HG02852 (cell line): ENCODE data around the gene CHRNB2.

Source experiments
- ATAC-seq: cut with Tn5 transposase; IDR thresholded peaks from one replicate; pipeline ENCODE4 v1.9.1; 2021; ENCODE audit warnings: mild to moderate bottlenecking, moderate library complexity; ENCODE audit not compliant: unreplicated experiment

CHRNB2 gene

GRCh38 chr1:154552036-154552435, 15.5 kb upstream of the CHRNB2 start:
- ATAC-seq, result no peak

DNA sequence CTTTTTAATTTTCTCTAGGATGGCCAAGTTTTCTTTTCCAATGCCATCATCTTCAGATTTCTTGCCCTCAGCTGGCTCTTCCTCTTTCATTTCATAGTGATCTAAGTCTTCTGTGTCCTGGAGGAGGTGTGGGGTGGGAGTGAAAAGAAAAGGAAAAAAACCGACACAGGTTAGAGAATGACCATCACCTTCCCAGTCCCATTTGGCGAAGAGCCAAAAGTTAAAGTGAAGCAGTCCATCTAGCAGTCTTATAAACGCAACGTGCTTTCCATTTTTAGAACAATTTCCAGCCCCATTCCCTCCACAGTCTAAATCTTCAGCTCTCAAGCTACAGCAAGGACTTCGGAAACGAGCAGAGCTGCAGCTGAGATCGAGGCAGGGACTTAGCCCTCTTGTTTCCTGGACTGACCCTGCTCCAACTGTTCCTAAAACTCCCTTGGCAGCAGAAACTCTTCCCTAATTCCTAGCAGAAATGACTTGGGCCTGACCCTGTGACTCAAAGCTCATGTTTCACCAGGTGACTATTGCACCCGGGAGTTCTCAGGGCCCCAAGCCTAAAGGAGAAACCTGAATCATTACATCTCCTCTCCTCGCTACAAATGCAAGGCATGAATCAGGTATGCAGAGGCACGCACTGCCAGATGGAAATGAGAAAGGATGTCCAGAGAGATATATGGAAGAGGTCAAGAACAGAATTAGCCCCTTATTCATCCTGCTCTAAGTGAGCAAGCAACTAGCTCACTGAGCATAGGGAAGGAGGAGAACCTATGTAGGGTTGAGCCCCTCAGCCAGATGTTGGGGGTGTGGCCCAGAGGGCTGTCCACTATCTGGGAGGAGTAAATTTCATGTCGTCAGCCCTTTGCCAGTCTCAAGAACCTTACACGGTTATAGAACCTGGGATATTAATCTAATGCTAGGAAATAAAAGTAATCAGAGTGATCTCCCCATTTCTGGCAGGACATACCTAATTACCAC, 14.2 kb upstream of the CHRNB2 start:
- ATAC-seq, result no peak

DNA sequence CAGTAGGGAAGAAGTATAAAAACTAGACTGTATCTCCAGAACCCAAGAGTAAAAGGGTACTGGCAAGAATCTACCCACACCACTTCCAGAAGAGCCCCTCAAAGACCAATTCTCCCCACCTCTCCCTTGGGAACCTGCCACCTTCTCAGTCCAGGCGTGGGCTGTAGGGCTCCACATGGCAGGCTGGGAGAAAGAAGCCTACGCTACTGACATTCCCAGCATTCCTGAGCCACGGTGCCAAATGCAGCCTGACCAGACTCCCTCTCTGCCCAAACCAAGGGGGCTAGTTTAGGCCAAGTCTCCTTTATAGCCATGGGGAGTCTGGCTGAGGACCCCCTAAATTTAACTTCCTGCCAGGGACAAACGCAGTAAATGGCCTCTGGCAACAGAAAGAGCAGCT, 11.2 kb upstream of the CHRNB2 start:
- ATAC-seq, result no peak

DNA sequence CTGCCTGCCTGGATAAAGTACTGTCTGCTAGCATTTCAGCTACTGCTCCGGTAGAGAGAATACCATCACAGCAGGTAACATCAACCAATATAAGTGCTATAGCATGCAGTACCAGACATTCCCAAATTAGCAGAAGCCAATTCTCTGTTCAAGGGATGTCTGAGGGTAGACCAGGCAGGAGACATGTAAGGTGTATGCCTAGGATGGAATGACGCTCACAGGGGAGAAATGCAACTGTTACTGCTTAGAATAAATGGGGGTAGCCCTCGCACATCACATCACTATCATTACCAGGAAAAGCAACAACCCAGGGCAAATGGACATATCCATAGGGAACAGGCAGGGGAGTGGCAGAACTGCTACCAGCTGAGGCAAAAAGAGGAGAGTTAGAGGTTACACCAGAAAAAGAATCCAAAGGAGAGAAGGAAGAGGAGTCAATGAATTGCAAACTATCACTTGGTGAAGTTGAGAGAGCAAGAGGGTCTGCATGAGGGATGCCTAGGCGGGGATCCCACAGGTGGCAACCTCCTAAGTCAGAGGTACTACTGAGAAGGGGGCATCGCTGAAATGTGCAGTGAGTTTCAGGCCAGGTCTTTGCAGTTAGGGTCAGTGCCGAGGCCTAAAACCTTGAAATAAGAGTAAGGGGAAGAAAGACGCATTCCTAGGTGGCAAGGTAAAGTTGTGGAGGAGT, 10.2 kb upstream of the CHRNB2 start:
- no peak for ATAC-seq

GRCh38 chr1:154557939-154558719, 9.4 kb upstream of the CHRNB2 start, which contains the start of gene UBE2Q1:
Gene UBE2Q1, minus strand, starts transcription at chr1:154558662. Its CDS starts 109 bp downstream, at chr1:154558553.
- peak; percentile 8 for ATAC-seq

DNA sequence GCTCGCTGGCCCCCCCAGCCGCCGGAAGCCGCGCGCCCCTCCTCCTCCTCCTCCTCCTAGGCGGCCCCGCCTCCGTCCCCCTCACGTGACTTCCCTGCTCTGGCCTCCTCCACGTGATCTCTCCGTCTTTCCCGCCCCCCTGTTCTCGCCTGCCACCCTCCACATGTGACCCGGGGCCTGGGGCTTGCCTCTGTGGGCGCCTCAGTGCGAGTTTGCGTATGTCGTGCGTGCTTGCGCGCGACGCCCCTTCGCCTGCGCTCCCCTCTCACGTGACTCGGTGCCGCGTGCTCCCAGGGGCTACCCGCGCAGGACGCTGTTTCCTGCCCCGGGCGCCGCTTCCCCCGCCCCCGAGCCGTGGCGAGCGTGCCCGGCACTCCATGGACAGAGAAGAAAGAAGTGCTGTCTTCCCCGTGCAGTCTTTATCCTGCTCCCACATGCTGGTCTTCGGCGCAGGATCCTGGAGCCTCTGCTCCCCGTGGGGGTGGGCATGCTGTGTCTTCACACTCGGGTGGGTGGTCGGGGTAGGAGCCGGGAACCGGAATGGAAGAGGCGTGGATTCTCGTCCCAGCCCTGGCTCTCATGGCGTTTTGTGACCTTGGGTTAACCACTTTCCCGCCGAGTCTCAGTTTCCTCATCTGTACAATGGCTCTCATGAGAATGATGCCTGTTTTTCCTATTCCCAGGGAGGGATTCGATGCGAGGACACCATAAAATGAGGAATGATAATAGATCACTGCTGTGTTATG, 8.7 kb upstream of the CHRNB2 start:
- ATAC-seq, result peak; percentile 91

DNA sequence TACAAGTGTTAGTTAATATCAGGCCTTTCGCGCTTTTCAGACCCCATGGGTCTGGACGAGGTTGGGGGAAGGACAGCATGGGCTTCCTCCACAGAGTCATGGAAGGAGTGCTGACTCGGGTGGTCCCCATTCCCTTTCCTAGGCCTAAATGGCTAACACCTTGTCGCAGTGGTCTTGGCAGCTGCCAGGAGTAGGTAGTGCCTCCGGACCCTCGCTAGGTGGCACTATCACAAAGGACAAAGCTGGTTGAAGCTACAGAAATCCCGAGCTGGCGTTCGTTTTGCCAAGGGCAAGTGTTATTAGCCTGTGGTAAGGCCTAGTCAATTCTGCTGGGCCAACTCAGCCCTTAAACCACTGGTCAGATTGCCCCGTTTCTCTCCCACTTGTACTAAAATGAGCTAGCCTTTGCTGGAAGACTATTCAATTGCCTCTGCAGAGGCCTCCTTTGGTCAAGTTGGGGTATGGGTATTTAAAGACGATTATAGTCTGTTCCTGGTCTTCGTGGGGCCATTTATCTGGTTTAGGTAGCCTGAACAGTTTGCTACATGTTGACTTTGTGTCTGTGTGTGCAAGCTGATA, 8.0 kb upstream of the CHRNB2 start:
- ATAC-seq, result no peak

GRCh38 chr1:154565876-154566275, 1.7 kb upstream of the CHRNB2 start:
- no peak for ATAC-seq

DNA sequence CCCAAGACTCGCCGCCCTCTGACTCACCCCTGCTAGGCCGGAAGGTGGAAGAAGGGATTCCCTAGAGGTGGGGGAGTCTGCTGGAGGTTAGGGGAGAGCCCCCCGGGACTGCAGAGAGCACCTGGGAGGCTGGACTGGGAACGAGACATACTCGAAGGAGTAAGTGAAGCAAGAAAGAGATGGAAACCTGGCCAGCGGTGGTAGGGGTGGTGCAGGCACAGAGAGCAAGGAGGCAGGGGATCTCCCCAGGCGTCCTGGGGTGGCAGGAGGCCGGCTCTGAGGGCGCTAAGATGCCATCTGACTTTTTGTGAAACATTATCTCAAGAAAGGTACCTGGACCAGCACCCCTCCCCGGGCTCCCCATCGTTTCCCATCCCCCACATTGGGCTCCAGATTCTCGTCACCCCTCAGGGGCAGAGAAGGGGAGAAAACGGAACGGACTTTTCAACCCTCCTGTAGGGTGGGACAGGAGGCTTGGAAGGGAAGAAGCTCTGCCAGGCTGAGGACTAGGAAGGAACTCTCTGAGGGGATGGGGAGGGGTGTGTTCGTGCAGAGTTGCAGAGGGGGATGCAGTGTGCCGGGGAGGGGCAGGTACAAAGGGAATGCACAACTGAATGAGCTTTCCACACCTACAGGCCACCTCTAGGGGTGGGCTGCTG, 708 bp downstream of the CHRNB2 start:
- ATAC-seq, result no peak

- ATAC-seq, result no peak
These were observed 3.8 kb downstream of the CHRNB2 start for GRCh38 chr1:154571244-154571963.

DNA sequence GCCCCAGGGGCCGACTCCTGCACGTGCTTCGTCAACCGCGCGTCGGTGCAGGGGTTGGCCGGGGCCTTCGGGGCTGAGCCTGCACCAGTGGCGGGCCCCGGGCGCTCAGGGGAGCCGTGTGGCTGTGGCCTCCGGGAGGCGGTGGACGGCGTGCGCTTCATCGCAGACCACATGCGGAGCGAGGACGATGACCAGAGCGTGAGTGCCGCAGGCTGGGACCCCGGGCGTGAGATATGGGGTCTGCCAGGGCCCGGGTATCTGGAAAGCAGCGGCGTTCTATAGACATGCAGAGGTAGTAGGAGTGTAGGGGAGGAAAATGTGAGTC, 4.3 kb downstream of the CHRNB2 start:
- ATAC-seq, result no peak

GRCh38 chr1:154572468-154573167, 5.0 kb downstream of the CHRNB2 start:
- no peak for ATAC-seq

GRCh38 chr1:154573168-154573510, 5.6 kb downstream of the CHRNB2 start:
- ATAC-seq, result no peak

DNA sequence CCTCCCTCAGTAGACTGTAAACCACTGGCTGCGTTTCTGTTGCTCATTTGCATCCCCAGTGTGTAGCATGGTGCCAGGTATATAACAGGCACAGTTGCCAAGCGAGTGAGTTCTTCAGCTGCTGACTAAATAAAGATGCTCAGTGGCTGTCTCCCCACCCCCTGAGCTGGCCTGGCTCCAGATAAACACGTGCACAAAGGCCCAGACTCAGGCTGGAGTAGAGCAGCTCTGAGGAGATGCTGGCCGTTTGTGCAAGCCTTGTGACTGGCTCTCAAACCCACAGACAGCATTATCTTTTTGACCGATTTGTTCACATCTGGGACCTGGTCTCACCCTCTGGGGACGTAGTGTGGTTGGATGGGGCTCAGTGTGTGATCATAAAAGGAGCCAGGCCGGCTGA, 7.1 kb downstream of the CHRNB2 start:
- ATAC-seq, result no peak

- no peak for ATAC-seq
These were observed 7.8 kb downstream of the CHRNB2 start for GRCh38 chr1:154575147-154575927.

DNA sequence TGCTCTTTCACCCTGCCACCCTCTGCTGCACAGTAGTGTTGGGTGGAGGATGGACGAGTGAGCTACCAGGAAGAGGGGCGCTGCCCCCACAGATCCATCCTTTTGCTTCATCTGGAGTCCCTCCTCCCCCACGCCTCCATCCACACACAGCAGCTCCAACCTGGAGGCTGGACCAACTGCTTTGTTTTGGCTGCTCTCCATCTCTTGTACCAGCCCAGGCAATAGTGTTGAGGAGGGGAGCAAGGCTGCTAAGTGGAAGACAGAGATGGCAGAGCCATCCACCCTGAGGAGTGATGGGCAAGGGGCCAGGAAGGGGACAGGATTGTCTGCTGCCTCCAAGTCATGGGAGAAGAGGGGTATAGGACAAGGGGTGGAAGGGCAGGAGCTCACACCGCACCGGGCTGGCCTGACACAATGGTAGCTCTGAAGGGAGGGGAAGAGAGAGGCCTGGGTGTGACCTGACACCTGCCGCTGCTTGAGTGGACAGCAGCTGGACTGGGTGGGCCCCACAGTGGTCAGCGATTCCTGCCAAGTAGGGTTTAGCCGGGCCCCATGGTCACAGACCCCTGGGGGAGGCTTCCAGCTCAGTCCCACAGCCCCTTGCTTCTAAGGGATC, 8.5 kb downstream of the CHRNB2 start:
- ATAC-seq, result no peak

GRCh38 chr1:154577346-154578057, 9.9 kb downstream of the CHRNB2 start:
- ATAC-seq, result no peak
